ENCODE data around the gene CPM. TPM values are rescaled to one million over a fixed set of nuclear protein-coding genes. Genes with fewer than 3 reads are reported as not detected.

Gene CPM
- total RNA-seq, 1 donor from 2014 or later = 0.67 TPM

DNA sequence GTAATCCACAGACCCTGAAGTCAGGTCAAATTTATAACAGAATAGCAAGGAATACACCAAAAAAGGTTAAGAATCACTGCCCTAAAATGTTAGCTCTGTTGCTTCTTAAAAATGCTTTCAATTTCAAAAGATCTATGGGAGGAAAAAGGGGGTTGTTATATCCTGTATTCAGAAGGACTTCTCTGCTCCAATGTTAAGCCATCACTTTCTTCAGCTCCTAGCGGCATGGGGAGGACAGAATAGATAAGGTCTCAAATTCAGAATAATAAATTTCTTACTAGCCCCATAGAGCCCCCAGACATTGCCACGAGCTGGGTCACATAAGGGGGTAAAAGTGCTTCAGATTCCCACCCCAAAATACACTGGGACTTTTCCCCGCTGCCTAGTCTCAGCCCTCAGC is 49.8 kb downstream of the CPM start:
- Mint-ChIP-seq H3K9me3 (ENCODE audit: low read depth) (peaks cover 4% of the 10 kb centered on the region), H3K4me3 (ENCODE audit: unreplicated experiment) (no peak overlapping the region), H3K4me1 (ENCODE audit: low read depth) (no peaks in the 10 kb centered on the region), H3K27me3 (ENCODE audit: low read depth) (peaks cover 4% of the 10 kb centered on the region), H3K27ac (ENCODE audit: unreplicated experiment) (no peak overlapping the region), H3K36me3 (ENCODE audit: low read depth) (no peaks in the 10 kb centered on the region)
- DNase-seq (ENCODE audit: low spot score) = no peak
- TF ChIP-seq, protein P1, sequence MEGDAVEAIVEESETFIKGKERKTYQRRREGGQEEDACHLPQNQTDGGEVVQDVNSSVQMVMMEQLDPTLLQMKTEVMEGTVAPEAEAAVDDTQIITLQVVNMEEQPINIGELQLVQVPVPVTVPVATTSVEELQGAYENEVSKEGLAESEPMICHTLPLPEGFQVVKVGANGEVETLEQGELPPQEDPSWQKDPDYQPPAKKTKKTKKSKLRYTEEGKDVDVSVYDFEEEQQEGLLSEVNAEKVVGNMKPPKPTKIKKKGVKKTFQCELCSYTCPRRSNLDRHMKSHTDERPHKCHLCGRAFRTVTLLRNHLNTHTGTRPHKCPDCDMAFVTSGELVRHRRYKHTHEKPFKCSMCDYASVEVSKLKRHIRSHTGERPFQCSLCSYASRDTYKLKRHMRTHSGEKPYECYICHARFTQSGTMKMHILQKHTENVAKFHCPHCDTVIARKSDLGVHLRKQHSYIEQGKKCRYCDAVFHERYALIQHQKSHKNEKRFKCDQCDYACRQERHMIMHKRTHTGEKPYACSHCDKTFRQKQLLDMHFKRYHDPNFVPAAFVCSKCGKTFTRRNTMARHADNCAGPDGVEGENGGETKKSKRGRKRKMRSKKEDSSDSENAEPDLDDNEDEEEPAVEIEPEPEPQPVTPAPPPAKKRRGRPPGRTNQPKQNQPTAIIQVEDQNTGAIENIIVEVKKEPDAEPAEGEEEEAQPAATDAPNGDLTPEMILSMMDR (IDR thresholded peaks at IDR 0.05) = no peak

DNA sequence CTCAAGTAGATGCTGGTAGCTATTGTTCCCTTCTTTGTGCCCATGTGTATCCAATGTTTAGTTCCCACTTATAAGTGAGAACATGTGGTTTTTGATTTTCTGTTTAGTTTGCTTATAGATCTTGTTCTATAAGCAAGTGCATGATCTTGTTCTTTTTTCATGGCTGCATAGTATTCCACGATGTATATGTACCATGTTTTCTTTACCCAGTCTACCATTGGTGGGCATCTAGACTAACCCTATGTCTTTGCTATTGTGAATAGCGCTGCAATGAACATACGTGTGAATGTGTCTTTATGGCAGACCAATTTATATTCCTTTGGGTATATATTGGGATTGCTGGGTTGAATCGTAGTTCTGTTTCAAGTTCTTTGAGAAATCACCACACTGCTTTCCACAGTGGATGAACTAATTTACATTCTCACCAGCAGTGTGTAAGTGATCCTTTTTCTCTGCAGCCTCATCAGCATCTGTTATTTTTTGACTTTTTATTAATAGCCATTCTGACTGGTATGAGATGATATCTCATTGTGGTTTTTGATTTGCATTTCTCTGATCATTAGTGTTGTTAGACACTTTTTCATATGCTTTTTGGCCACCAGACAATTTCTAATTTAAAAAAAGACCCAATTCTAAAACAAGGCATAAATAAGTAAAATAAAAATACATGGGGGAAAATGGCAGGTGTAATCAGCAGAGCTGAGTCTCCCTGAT is 50.6 kb downstream of the CPM start:
- TF ChIP-seq, protein P1 (IDR thresholded peaks at IDR 0.05) = no peak
- Mint-ChIP-seq H3K4me3 (ENCODE audit: unreplicated experiment) (no peak overlapping the region), H3K36me3 (ENCODE audit: low read depth) (no peaks in the 10 kb centered on the region), H3K4me1 (ENCODE audit: low read depth) (no peaks in the 10 kb centered on the region), H3K27me3 (ENCODE audit: low read depth) (peaks cover 4% of the 10 kb centered on the region), H3K27ac (ENCODE audit: unreplicated experiment) (no peak overlapping the region), H3K9me3 (ENCODE audit: low read depth) (peaks cover 4% of the 10 kb centered on the region)
- DNase-seq (ENCODE audit: low spot score) = no peak

DNA sequence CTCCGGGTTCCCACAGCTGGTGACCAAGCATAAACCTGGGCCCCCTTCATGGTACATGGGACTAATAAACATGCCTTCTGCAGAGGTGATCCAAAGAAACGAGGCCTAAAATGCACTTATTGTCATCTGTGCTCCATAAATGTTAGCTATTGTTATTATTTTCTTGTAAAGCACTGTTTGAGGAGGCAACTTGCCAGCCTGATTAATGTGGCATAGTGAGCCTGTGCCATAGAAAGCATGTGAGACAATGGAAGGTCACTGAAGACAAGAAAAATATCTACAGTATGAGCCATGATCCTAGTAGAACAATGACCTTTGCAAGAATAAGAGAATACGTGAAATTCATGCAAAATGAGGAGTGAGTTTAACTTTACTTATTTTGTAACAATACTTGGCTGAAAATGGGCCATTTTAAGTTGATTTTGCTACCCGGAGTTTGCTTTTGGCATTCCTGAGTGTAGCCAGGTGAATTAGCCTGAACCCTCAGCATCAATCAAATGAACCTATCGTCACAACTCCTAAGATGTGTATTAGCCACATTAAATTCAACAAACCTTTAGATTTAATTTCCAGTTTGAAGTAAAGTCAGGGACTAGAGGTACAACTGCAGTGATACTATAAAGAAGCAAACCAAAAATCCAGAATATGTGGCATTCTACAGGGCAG is 52.2 kb downstream of the CPM start:
- Mint-ChIP-seq H3K27me3 (ENCODE audit: low read depth) (peaks cover 4% of the 10 kb centered on the region), H3K4me1 (ENCODE audit: low read depth) (no peaks in the 10 kb centered on the region), H3K9me3 (ENCODE audit: low read depth) (peaks cover 4% of the 10 kb centered on the region), H3K36me3 (ENCODE audit: low read depth) (no peaks in the 10 kb centered on the region), H3K27ac (ENCODE audit: unreplicated experiment) (no peak overlapping the region), H3K4me3 (ENCODE audit: unreplicated experiment) (no peak overlapping the region)
- no peak for DNase-seq (ENCODE audit: low spot score)
- TF ChIP-seq, protein P1 (IDR thresholded peaks at IDR 0.05) = no peak

DNA sequence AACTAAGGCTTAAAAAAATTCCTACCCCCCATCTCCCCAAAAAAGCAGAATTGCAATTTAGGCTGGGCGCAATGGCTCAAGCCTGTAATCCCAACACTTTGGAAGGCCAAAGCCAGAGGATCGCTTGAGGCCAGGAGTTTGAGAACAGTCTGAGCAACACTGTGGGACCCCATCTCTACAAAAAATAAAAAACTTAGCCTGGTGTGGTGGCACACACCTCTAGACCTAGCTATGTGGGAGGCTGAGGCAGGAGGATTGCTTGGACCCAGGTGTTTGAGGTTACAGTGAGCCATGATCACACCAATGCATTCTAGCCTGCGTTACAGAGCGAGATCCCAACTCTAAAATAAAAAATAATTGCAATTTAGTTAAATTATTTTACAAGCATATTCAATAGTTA is 54.1 kb downstream of the CPM start:
- Mint-ChIP-seq H3K36me3 (ENCODE audit: low read depth) (no peaks in the 10 kb centered on the region), H3K4me3 (ENCODE audit: unreplicated experiment) (no peak overlapping the region), H3K9me3 (ENCODE audit: low read depth) (peaks cover 4% of the 10 kb centered on the region), H3K27ac (ENCODE audit: unreplicated experiment) (no peak overlapping the region), H3K27me3 (ENCODE audit: low read depth) (peaks cover 2% of the 10 kb centered on the region), H3K4me1 (ENCODE audit: low read depth) (no peaks in the 10 kb centered on the region)
- DNase-seq (ENCODE audit: low spot score) = no peak
- TF ChIP-seq, protein P1 (IDR thresholded peaks at IDR 0.05) = no peak

DNA sequence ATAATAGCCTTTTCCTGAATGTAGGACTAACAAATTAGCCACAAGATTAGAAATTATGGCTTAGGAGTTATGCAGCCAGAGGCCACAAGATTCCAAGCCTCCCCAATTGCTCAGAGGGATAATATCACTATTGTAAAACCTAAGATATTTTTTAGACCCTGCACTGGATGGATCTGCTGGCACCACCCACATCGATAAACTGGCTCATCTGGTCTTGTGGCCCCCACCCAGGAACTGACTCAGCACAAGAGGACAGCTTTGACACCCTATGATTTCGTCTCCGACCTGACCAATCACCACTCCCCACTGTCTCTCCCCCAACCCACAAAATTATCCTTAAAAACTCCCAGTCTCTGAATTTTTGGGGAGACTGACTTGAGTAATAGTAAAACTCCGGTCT is 54.7 kb downstream of the CPM start:
- Mint-ChIP-seq H3K4me1 (ENCODE audit: low read depth) (no peaks in the 10 kb centered on the region), H3K9me3 (ENCODE audit: low read depth) (peaks cover 4% of the 10 kb centered on the region), H3K27me3 (ENCODE audit: low read depth) (no peaks in the 10 kb centered on the region), H3K4me3 (ENCODE audit: unreplicated experiment) (no peak overlapping the region), H3K27ac (ENCODE audit: unreplicated experiment) (no peak overlapping the region), H3K36me3 (ENCODE audit: low read depth) (no peaks in the 10 kb centered on the region)
- no peak for DNase-seq (ENCODE audit: low spot score)
- TF ChIP-seq, protein P1 (IDR thresholded peaks at IDR 0.05) = no peak
